ENCODE results near the gene MOB3B.
"Not testable (repeated sequence)": the region's sequence is repeated elsewhere in the genome, so short reads cannot be mapped to it uniquely, and the experiment has no call there.

Gene MOB3B

DNA sequence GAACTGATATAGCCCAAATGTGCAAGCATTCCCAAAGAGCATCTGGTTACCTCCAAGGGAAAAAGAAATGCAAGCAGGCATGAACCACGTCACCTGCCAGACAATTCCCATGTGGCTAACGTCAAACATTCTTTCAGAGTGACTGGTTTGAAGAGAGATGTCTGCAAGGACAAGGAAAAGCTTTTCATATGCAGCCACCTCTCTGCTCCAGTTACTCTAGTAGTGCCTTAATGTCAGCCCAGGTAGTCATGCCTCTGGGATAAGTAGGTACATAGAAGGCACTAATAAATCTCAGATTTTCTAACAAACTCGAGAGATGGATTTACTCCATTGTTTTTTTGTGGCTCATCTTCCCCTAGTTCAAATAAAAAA lies 102.4 kb downstream of the MOB3B start:
- no peak for ATAC-seq

DNA sequence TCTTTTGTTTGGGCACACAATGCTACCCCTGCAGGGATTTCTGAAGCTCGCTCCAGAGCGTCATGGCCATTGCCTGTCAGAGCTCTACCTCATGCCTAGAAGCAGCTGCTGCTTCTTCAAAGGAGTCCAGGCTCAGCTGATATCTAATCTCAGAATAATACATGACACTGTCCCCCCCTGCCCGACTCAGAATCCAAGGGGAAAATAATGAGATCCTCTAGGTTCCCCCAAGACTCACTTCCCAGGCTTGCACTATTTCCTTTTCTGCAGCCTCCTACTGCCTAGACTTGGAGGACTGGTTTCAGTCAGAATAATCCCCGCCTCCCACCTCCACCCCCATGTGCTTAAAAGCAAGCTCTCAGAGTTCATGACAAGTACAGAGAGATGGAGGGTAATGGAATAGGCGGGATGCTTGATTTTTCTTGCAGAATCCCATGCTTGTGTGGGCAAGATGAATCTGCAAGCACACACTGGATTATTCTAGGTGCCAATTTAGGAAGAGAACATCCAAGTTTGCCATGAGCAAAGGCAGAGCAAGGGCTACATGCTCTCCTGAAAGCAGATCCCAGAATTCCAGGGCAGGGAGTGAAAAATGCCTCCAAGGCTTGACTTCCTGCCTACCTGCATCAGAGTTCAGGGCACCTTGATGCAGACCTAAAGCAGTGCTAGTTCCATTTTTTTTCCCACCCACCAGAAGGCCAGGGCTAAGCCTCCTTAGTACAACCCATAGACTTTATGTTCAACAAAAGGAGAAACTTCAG lies 102.9 kb downstream of the MOB3B start:
- DNase-seq (no peak), ATAC-seq (no peak)
- Mint-ChIP-seq H3K4me1 (peaks cover under 1% of the 10 kb centered on the region), H3K36me3 (ENCODE audit: low read depth) (no peaks in the 10 kb centered on the region), H3K4me3 (no peak overlapping the region), H3K27ac (no peak overlapping the region), H3K9me3 (no peaks in the 10 kb centered on the region), H3K27me3 (no peaks in the 10 kb centered on the region)

More for the DNA sequence above, 102.4 kb downstream of the MOB3B start:
- Mint-ChIP-seq H3K4me3 (no peak overlapping the region), H3K27me3 (no peaks in the 10 kb centered on the region), H3K9me3 (no peaks in the 10 kb centered on the region), H3K27ac (no peak overlapping the region), H3K36me3 (ENCODE audit: low read depth) (no peaks in the 10 kb centered on the region), H3K4me1 (peaks cover 6% of the 10 kb centered on the region)
- no peak for DNase-seq

DNA sequence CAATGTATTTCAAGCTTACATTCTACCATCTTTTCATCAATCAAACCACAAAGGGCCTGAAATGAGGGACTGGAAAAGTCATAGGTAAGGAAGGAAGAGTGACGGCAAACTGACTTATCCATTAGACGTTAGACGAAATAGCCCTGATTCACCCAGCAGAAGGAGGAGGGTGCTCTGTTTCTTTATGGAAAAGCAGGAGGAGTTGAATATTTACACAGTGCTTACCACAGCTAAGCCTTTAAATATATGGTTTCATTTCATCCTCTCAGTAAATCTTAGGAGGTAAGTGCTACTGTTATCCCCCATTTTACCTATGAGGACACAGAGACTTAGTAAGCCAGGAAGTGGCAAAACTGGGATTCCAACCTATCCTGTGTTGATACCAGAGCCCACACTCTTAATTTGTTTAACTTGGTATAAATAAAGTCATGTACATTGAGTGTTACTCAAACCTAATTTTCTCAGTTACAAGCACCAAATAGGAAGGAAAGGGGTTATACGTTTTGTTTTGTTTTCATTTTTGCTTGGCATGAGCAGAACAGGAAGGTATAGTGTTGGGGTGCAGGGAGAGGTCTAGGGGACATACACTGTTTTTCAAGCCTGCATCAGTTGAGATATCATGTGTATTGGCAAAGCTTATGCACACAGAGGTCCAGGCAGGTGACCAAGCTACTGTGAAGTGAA lies 103.6 kb downstream of the MOB3B start:
- Mint-ChIP-seq H3K27ac (no peak overlapping the region), H3K27me3 (no peaks in the 10 kb centered on the region), H3K36me3 (ENCODE audit: low read depth) (no peaks in the 10 kb centered on the region), H3K9me3 (no peaks in the 10 kb centered on the region), H3K4me1 (no peaks in the 10 kb centered on the region), H3K4me3 (no peak overlapping the region)
- DNase-seq (no peak), ATAC-seq (no peak)

DNA sequence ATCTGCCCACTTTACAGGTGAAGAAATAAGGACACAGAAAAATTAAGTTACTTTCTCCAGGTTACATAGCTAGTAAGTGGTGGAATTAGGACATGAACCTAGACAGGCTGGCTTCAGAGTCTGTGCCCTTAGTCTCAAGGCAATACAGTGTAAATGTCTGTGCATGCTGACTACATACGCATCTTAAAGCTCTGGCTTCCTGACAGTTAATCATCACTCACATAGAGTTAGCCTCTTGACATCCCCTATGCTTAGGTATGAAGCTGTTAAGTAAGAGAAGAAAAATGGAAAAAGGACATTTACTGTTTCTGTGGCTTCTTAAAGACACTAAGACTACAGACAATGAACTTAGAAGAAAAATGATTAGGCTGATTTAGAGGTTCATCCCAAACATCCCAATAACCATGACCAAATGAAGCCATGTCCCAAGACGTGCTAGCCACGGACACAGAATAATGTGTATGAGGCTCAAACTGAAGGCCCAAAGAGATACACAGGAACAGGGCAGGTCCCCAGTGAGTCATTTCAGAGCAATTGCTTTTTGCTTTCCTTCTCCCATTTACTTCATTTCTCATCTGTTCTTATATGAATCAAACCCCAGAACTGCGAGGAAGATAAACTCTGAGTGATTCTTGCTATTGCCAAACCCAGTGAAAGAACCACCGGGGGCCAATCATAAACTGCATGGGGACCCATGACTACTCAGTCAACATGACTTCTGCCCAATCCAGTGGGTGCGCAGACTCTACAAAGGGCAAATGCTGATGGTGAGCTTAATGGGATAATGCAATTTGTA lies 105.5 kb downstream of the MOB3B start:
- ATAC-seq: no peak
- Mint-ChIP-seq H3K27me3 (no peaks in the 10 kb centered on the region), H3K36me3 (ENCODE audit: low read depth) (peaks cover 2% of the 10 kb centered on the region), H3K4me3 (no peak overlapping the region), H3K4me1 (peaks cover 1% of the 10 kb centered on the region), H3K27ac (no peak overlapping the region), H3K9me3 (peaks cover 8% of the 10 kb centered on the region)
- DNase-seq: no peak

DNA sequence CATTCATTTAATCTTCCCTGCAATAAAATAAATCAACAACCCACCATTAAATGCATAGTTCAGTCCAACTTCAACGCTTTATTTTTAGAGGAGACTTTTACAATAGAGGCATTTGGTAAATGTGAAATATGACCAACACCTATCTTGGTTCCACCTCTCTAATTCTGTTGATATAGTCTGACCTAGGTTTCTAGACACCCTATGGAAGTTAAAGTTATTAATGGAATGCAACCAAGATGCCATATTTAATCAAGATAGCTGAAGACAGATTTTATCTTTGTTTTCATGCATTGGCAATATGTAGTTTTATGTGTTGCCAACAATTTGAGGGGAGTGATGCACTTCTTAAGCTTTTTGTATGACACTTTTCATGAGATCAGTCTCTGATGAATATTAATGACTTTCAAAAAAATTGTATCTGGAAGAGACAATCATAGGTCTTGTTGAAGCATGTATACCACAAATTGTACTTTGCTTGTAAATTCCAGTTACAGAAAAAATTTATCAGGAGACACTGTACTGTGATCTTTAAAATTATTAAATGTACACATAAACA lies 107.3 kb downstream of the MOB3B start:
- Mint-ChIP-seq H3K36me3 (ENCODE audit: low read depth) (peaks cover 2% of the 10 kb centered on the region), H3K4me3 (no peak overlapping the region), H3K9me3 (peaks cover 10% of the 10 kb centered on the region), H3K27ac (no peak overlapping the region), H3K27me3 (no peaks in the 10 kb centered on the region), H3K4me1 (peaks cover 1% of the 10 kb centered on the region)
- DNase-seq (no peak), ATAC-seq (no peak)

DNA sequence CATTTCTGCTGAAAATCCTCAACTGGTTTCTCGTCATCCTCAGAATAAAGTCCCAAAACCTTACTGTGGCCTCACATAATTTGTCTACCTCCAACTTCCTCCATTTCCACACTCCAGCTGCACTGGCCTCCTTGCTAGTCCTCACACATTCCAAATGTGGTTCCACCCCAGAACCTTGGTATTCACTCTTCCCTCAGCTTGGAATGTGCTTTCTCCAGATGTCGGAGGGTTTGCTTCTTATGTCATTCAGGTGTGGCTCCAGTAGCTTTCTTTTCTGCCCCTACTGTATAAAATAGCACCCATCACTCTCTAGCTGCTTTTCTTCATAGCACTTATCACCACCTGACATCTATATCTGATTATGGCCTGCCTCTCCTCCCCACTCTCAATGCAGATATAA lies 108.0 kb downstream of the MOB3B start:
- ATAC-seq: no peak
- Mint-ChIP-seq H3K4me3 (no peak overlapping the region), H3K36me3 (ENCODE audit: low read depth) (peaks cover 2% of the 10 kb centered on the region), H3K27ac (no peak overlapping the region), H3K9me3 (peaks cover 13% of the 10 kb centered on the region), H3K27me3 (no peaks in the 10 kb centered on the region), H3K4me1 (peaks cover 1% of the 10 kb centered on the region)
- no peak for DNase-seq

GRCh38 chr9:27419558-27419957 lies 110.1 kb downstream of the MOB3B start:
- not testable (repeated sequence) for ATAC-seq; H3K27ac Mint-ChIP-seq; DNase-seq; H3K36me3 Mint-ChIP-seq (ENCODE audit: low read depth); H3K27me3 Mint-ChIP-seq; H3K4me1 Mint-ChIP-seq; H3K4me3 Mint-ChIP-seq
- H3K9me3 Mint-ChIP-seq: peaks cover 14% of the 10 kb centered on the region

DNA sequence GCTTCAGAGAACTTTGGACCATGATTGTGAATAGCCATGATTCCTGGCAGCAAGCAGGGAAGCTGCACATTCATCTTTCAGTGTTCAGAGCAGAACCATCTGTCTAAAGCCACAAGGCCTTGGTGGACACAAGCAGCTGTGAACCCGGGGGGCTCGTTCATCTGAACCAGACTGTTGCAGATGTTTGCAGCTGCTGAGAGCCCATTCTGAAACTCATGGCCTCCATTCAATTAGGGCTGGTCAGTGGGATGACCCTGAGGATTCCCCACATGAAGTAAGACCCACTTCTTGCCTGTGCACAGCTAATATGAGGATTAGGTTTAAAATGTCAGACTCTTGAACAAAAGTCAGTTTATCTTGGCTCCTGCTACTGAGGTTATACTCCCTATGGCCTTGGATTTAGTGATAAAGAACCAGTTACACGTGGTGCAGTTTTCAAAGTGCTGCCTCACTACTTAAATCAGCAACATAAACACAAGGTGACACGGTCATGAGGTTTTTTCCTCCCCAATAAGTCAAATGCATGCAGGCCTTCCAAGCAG lies 115.3 kb downstream of the MOB3B start:
- ATAC-seq: no peak
- H3K27me3 Mint-ChIP-seq: no peaks in the 10 kb centered on the region
- no peaks in the 10 kb centered on the region for H3K36me3 Mint-ChIP-seq (ENCODE audit: low read depth)
- peaks cover 7% of the 10 kb centered on the region for H3K9me3 Mint-ChIP-seq
- H3K4me3 Mint-ChIP-seq: no peak overlapping the region
- no peaks in the 10 kb centered on the region for H3K4me1 Mint-ChIP-seq
- DNase-seq: no peak
- no peak overlapping the region for H3K27ac Mint-ChIP-seq

DNA sequence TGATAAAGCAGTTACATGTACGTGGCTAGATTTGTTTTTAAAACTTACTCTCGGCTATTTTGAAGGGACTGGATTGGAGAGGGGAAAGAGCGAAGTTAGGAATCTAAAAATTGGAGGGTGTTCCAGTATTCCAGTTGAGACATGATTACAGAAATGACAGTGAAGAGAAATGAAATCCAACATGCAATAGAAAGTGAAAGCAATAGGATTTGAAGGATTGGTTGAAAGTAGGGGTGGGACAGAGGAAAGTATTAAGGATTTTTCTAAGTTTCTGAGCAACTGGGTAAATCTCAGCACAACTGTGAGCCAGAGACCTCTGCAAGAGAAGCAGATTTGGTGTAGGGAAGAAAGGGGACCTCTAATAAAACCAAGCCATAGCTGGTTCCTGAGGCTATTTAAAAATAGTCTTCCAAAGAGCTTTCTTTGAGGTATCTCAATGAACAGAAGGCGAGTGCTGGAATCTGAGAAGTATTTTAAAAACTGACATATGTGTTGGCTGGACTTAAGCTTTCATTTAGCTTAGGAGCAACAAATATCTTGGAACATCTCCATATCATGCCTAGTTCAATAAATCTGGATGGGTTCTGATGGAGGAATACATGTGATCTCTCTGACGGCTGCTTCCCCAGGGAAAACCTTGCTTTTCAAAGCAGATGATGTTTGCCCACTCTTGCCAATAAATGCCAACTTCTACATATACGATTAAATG lies 115.9 kb downstream of the MOB3B start:
- Mint-ChIP-seq H3K27ac (no peak overlapping the region), H3K9me3 (peaks cover 4% of the 10 kb centered on the region), H3K36me3 (ENCODE audit: low read depth) (no peaks in the 10 kb centered on the region), H3K4me1 (no peaks in the 10 kb centered on the region), H3K27me3 (no peaks in the 10 kb centered on the region), H3K4me3 (no peak overlapping the region)
- DNase-seq (no peak), ATAC-seq (no peak)

- H3K27ac Mint-ChIP-seq: no peak overlapping the region
- no peak for DNase-seq
- no peaks in the 10 kb centered on the region for H3K4me1 Mint-ChIP-seq
- H3K27me3 Mint-ChIP-seq: no peaks in the 10 kb centered on the region
- H3K4me3 Mint-ChIP-seq: no peak overlapping the region
- peaks cover 4% of the 10 kb centered on the region for H3K9me3 Mint-ChIP-seq
- H3K36me3 Mint-ChIP-seq (ENCODE audit: low read depth): no peaks in the 10 kb centered on the region
- no peak for ATAC-seq
These were observed 116.7 kb downstream of the MOB3B start for GRCh38 chr9:27412963-27413362.

- no peak overlapping the region for H3K27ac Mint-ChIP-seq
- no peaks in the 10 kb centered on the region for H3K36me3 Mint-ChIP-seq (ENCODE audit: low read depth)
- H3K4me1 Mint-ChIP-seq: no peaks in the 10 kb centered on the region
- no peak for DNase-seq
- H3K9me3 Mint-ChIP-seq: peaks cover 4% of the 10 kb centered on the region
- no peak for ATAC-seq
- no peaks in the 10 kb centered on the region for H3K27me3 Mint-ChIP-seq
- no peak overlapping the region for H3K4me3 Mint-ChIP-seq
These were observed 117.5 kb downstream of the MOB3B start for GRCh38 chr9:27412081-27412480.

DNA sequence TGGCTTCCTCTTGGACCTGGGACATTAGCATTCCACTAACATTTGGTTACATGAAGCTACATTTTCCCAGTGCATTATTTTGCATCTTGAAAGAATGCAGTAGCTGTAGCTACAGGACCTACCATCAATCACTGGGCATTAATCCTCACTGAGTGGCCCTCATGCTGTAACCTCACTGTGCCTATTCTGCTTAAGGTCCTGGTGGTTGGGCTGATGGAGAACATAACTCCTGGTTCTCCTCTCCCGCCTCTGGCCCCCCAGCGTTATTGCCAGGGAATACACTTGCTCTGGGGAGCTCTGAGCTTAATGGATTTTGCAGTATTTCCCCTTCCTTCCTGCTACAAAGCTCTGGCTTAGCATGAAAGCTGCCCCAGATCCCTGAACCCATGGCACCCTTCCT lies 121.1 kb downstream of the MOB3B start:
- H3K4me3 Mint-ChIP-seq: no peak overlapping the region
- H3K9me3 Mint-ChIP-seq: no peaks in the 10 kb centered on the region
- H3K27me3 Mint-ChIP-seq: no peaks in the 10 kb centered on the region
- no peak overlapping the region for H3K27ac Mint-ChIP-seq
- no peaks in the 10 kb centered on the region for H3K4me1 Mint-ChIP-seq
- DNase-seq: no peak
- H3K36me3 Mint-ChIP-seq (ENCODE audit: low read depth): no peaks in the 10 kb centered on the region
- ATAC-seq: no peak

- ATAC-seq (no peak), DNase-seq (no peak)
- Mint-ChIP-seq H3K9me3 (no peaks in the 10 kb centered on the region), H3K27me3 (no peaks in the 10 kb centered on the region), H3K36me3 (ENCODE audit: low read depth) (no peaks in the 10 kb centered on the region), H3K4me1 (no peaks in the 10 kb centered on the region), H3K4me3 (no peak overlapping the region), H3K27ac (no peak overlapping the region)
These were observed 121.6 kb downstream of the MOB3B start for GRCh38 chr9:27408001-27408400.

DNA sequence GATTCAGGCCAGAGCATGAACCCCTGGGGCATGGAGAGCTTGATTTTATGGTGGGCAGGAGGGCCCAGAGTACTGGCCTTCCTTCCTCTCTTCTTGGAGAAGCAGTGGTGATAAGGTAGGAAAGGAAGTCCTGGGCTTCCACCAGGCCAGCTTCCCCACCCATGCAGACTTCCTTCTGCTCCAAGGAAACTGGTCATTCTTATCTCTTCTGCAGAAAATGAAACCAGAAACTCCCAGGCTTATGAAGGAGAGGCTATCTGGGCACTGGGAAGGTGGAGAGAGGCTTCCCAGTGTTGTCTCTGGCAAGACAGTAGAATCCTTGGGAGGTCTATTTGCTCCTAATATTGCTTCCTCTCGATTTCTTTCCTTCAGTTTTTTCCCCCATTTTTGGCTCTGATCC lies 122.1 kb downstream of the MOB3B start:
- DNase-seq: no peak
- Mint-ChIP-seq H3K4me1 (no peaks in the 10 kb centered on the region), H3K36me3 (ENCODE audit: low read depth) (no peaks in the 10 kb centered on the region), H3K9me3 (no peaks in the 10 kb centered on the region), H3K27me3 (no peaks in the 10 kb centered on the region), H3K4me3 (no peak overlapping the region), H3K27ac (no peak overlapping the region)
- ATAC-seq: no peak
